ENCODE data around the gene IQCK. TPM values are rescaled to one million over a fixed set of nuclear protein-coding genes. Genes with fewer than 3 reads are reported as not detected.
A peak's percentile ranks its signal among the peaks of the same experiment; 100 is the strongest.
"Not testable (repeated sequence)": the region's sequence is repeated elsewhere in the genome, so short reads cannot be mapped to it uniquely, and the experiment has no call there.

Gene IQCK
- polyA plus RNA-seq, 2 of the 4 experiments (the other 2 are of a cell fraction): 10.3 to 15.6 TPM

DNA sequence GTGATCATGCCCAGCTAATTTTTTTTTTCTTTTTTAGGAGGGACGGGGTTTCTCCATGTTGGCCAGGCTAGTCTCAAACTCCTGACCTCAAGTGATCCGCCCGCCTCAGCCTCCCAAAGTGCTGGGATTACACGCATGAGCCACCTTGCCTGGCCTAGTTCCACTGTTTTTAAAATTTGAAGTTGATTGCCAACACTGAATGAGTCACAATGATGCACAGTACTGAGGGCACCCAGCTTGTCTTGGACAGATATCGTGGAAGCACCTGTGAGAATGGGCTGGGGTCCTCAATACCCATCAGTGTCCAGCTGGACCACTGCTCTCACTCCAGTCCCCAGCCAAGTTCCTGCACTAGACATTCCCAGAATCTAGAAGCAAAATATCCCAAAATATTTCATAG is 2.5 kb upstream of the IQCK start:
- no peak for ATAC-seq
- no peak for TF ChIP-seq RCOR1 (IDR thresholded peaks at IDR 0.05; ENCODE audit: low read depth, low read length)
- no peak for TF ChIP-seq HEYL (CRISPR knock-in tag; IDR thresholded peaks at IDR 0.05)
- no peak for TF ChIP-seq ZNF302 (CRISPR knock-in tag; IDR thresholded peaks at IDR 0.05)
- TF ChIP-seq FOSB (CRISPR knock-in tag; IDR thresholded peaks at IDR 0.05): no peak
- no peak for TF ChIP-seq TFCP2L1 (CRISPR knock-in tag; IDR thresholded peaks at IDR 0.05)
- TF ChIP-seq, protein P1, sequence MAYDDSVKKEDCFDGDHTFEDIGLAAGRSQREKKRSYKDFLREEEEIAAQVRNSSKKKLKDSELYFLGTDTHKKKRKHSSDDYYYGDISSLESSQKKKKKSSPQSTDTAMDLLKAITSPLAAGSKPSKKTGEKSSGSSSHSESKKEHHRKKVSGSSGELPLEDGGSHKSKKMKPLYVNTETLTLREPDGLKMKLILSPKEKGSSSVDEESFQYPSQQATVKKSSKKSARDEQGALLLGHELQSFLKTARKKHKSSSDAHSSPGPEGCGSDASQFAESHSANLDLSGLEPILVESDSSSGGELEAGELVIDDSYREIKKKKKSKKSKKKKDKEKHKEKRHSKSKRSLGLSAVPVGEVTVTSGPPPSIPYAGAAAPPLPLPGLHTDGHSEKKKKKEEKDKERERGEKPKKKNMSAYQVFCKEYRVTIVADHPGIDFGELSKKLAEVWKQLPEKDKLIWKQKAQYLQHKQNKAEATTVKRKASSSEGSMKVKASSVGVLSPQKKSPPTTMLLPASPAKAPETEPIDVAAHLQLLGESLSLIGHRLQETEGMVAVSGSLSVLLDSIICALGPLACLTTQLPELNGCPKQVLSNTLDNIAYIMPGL (CRISPR knock-in tag; IDR thresholded peaks at IDR 0.05; ENCODE audit: borderline replicate concordance): no peak
- TF ChIP-seq RARB (CRISPR knock-in tag; IDR thresholded peaks at IDR 0.05): no peak
- no peak for TF ChIP-seq ZC3H11A (IDR thresholded peaks at IDR 0.05)
- TF ChIP-seq HDAC2 (IDR thresholded peaks at IDR 0.05): no peak
- no peak for TF ChIP-seq CHD2 (IDR thresholded peaks at IDR 0.05; ENCODE audit: low read length, partially characterized antibody)
- TF ChIP-seq SMC3 (IDR thresholded peaks at IDR 0.05): no peak
- Histone ChIP-seq H3K4me2 (peak overlapping the region; percentile 85), H3K4me3 (no peak overlapping the region), H3K4me1 (peaks cover 26% of the 10 kb centered on the region; the same call in 2 of the 3 replicates), H3K9me3 (no peaks in the 10 kb centered on the region), H3K27ac (no peak overlapping the region)
- no peak for DNase-seq (ENCODE audit: low read depth in 1 of 2, low spot score in 1 of 2)
- CTCF ChIA-PET: no interaction called here
- FAIRE-seq: no peak
- POLR2A ChIA-PET: no interaction called here
- 88% methylated on average over 5 of the region's 5 CpGs for WGBS (ENCODE audit: missing lambda C conversion rate)

- ChIA-PET CTCF (interaction anchor here (3.3 kb wide), 1 partner anchor 115 kb away, joined by 18 read pairs; no protein-coding TSS in a partner anchor), POLR2A (no interaction called here)
- Histone ChIP-seq H3K4me1 (peaks cover 26% of the 10 kb centered on the region; the same call in 2 of the 3 replicates), H3K9me3 (no peaks in the 10 kb centered on the region), H3K4me2 (peak overlapping the region; percentile 85), H3K27ac (peak overlapping the region; percentile 89 to 92; a peak in 4 of 6 replicates), H3K4me3 (peak overlapping the region; percentile 89)
- 88% methylated on average over 1 of the region's 1 CpG for WGBS (ENCODE audit: missing lambda C conversion rate)
- no peak for TF ChIP-seq FOSL2 (IDR thresholded peaks at IDR 0.05)
- TF ChIP-seq FOSL2 (CRISPR knock-in tag; IDR thresholded peaks at IDR 0.05): no peak
- no peak for TF ChIP-seq RCOR1 (IDR thresholded peaks at IDR 0.05; ENCODE audit: low read depth, low read length)
- no peak for TF ChIP-seq CHD4 (IDR thresholded peaks at IDR 0.05; ENCODE audit: borderline replicate concordance)
- TF ChIP-seq, protein P1 (CRISPR knock-in tag; IDR thresholded peaks at IDR 0.05; ENCODE audit: borderline replicate concordance): no peak
- TF ChIP-seq HES2 (IDR thresholded peaks at IDR 0.05): no peak
- TF ChIP-seq NR3C1 (IDR thresholded peaks at IDR 0.05): no peak
- no peak for TF ChIP-seq HOXB13 (CRISPR knock-in tag; IDR thresholded peaks at IDR 0.05; ENCODE audit: low read depth)
- TF ChIP-seq POLR2A (IDR thresholded peaks at IDR 0.05; ENCODE audit: low read length): no peak
- no peak for TF ChIP-seq ZFP36 (IDR thresholded peaks at IDR 0.05; ENCODE audit: borderline replicate concordance, partially characterized antibody)
- no peak for TF ChIP-seq SMC3 (IDR thresholded peaks at IDR 0.05)
- TF ChIP-seq ATOH8 (CRISPR knock-in tag; IDR thresholded peaks at IDR 0.05; ENCODE audit: low read depth): no peak
- no peak for TF ChIP-seq KDM5A (IDR thresholded peaks at IDR 0.05)
- no peak for TF ChIP-seq TP53 (CRISPR knock-in tag; IDR thresholded peaks at IDR 0.05)
- ATAC-seq (no peak), DNase-seq (ENCODE audit: low read depth in 1 of 2, low spot score in 1 of 2) (no peak), FAIRE-seq (no peak)
These were observed 1.9 kb upstream of the IQCK start for GRCh38 chr16:19716183-19716582.

DNA sequence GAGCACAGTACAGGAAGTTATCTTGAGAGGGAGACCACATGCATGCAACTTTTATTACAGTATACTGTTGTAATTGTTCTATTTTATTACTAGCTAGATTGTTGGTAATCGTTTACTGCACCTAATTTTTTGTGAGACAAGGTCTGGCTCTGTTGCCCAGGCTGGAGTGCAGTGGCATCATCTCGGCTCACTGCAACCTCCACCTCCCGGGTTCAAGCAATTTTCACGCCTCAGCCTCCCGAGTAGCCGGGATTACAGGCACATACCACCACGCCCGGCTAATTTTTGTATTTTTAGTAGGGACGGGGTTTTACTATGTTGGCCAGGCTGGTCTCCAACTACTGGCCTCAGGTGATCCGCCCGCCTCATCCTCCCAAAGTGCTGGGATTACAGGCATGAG is 1.3 kb upstream of the IQCK start:
- POLR2A ChIA-PET, FAIRE-seq: not testable (repeated sequence)
- CTCF ChIA-PET: interaction anchor here (1.0 to 3.3 kb wide), 2 partner anchors 28 to 115 kb away, joined by 3 to 18 read pairs; no protein-coding TSS in a partner anchor

More for the DNA sequence above, 1.3 kb upstream of the IQCK start:
- H3K4me2 ChIP-seq: peak overlapping the region; percentile 85
- peaks cover 26% of the 10 kb centered on the region; the same call in 2 of the 3 replicates for H3K4me1 ChIP-seq
- H3K4me3 ChIP-seq: peak overlapping the region; percentile 89
- H3K9me3 ChIP-seq; ATAC-seq; DNase-seq (ENCODE audit: low read depth in 1 of 2, low spot score in 1 of 2): not testable (repeated sequence)
- WGBS (ENCODE audit: missing lambda C conversion rate): 24% methylated on average over 11 of the region's 11 CpGs
- peak overlapping the region; percentile 89 to 92 for H3K27ac ChIP-seq

Data from A549 (cell line).